Breast epithelium (tissue), 3 donors: ENCODE measurements around the gene PRICKLE2.

Experiments used
- CTCF ChIP-seq, 3 donors: fragments of 450-650 bp; IDR thresholded peaks; one replicate each; pipeline ENCODE4 v1.5.1; 2016 to 2017; ENCODE audit warnings: antibody characterized with exemption in 3 of 3, mild to moderate bottlenecking in 3 of 3, moderate library complexity in 3 of 3
- POLR2A ChIP-seq: fragments of 450-650 bp; IDR thresholded peaks from one replicate; pipeline ENCODE4 v1.6.1; 2016; ENCODE audit warnings: antibody characterized with exemption, mild to moderate bottlenecking, moderate library complexity

- no peak for TF ChIP-seq CTCF (IDR thresholded peaks at IDR 0.05)
- no peak for TF ChIP-seq POLR2A
Measured at GRCh38 chr3:64084640-64085039, 140.6 kb downstream of the PRICKLE2 start.
